Epithelial cell of esophagus (primary cell): Measurements from ENCODE around the gene CDKL1.

Source experiments
- DNase-seq: peaks from one replicate; pipeline ENCODE4 v3.0.0; 2010; ENCODE audit warnings: low read depth
- H3K4me3 ChIP-seq: 2 replicates; pipeline ENCODE4 v1.5.1; 2011; ENCODE audit warnings: mild to moderate bottlenecking, low read length, control low read depth
- CTCF ChIP-seq: IDR thresholded peaks from 2 replicates; pipeline ENCODE4 v1.5.1; 2011; ENCODE audit warnings: low read depth, mild to moderate bottlenecking, low read length, control low read depth, inconsistent platforms; ENCODE audit not compliant: insufficient read depth; ENCODE audit errors: missing control alignments

Gene CDKL1

GRCh38 chr14:50290306-50290705 is 106.4 kb downstream of the CDKL1 start:
- H3K4me3 ChIP-seq, result no peak overlapping the region
- no peak for DNase-seq
- TF ChIP-seq CTCF, result no peak

GRCh38 chr14:50288146-50288545 is 108.5 kb downstream of the CDKL1 start:
- H3K4me3 ChIP-seq, result no peak overlapping the region
- no peak for DNase-seq
- no peak for TF ChIP-seq CTCF

GRCh38 chr14:50285861-50286260 is 110.8 kb downstream of the CDKL1 start:
- no peak overlapping the region for H3K4me3 ChIP-seq
- no peak for TF ChIP-seq CTCF
- no peak for DNase-seq
